Activated CD8-positive, alpha-beta memory T cell treated with anti-CD3 and anti-CD28 coated beads, Interleukin-2, amount 10 ng/mL, durations not matched to agents 7 days and 5 days (primary cell): ENCODE results near the gene CAPG. TPM values are rescaled to one million over a fixed set of nuclear protein-coding genes. Genes with fewer than 3 reads are reported as not detected.

Experiments
- ATAC-seq: fragments of 150-1000 bp; cut with Tn5 transposase; one replicate; pipeline ENCODE4 v1.10.0; 2021; ENCODE audit warnings: moderate library complexity
- CTCF ChIA-PET: fragments of 350-600 bp; sonication (Branson Sonifier 250); formaldehyde crosslinking; loops from one replicate; lab custom pipeline; 2021; ENCODE audit warnings: antibody characterized with exemption; lab: Charles Lee
- DNase-seq: peaks from one replicate; pipeline ENCODE4 v3.0.0-alpha.2; 2020
- H3K27ac Mint-ChIP-seq: one replicate; pipeline ENCODE4 v1.8.0; 2021; ENCODE audit warnings: mild to moderate bottlenecking, mixed read lengths
- H3K27me3 Mint-ChIP-seq: one replicate; pipeline ENCODE4 v1.8.0; 2021; ENCODE audit warnings: mixed read lengths
- H3K36me3 Mint-ChIP-seq: one replicate; pipeline ENCODE4 v1.8.0; 2021; ENCODE audit warnings: mild to moderate bottlenecking, mixed read lengths
- H3K4me1 Mint-ChIP-seq: one replicate; pipeline ENCODE4 v1.8.0; 2021; ENCODE audit warnings: mixed read lengths
- H3K4me3 Mint-ChIP-seq: one replicate; pipeline ENCODE4 v1.8.0; 2021; ENCODE audit warnings: mild to moderate bottlenecking, moderate library complexity, mixed read lengths
- H3K9me3 Mint-ChIP-seq: one replicate; pipeline ENCODE4 v1.8.0; 2022; ENCODE audit warnings: low read depth, mixed read lengths
- total RNA-seq, 2 experiments: library from RNA; stranded (reverse); gene quantifications; one replicate each; pipeline ENCODE4 v1.2.3, GENCODE V29; 2021

CAPG gene
- total RNA-seq, 2 experiments from 2014 or later: 204 to 211 TPM

DNA sequence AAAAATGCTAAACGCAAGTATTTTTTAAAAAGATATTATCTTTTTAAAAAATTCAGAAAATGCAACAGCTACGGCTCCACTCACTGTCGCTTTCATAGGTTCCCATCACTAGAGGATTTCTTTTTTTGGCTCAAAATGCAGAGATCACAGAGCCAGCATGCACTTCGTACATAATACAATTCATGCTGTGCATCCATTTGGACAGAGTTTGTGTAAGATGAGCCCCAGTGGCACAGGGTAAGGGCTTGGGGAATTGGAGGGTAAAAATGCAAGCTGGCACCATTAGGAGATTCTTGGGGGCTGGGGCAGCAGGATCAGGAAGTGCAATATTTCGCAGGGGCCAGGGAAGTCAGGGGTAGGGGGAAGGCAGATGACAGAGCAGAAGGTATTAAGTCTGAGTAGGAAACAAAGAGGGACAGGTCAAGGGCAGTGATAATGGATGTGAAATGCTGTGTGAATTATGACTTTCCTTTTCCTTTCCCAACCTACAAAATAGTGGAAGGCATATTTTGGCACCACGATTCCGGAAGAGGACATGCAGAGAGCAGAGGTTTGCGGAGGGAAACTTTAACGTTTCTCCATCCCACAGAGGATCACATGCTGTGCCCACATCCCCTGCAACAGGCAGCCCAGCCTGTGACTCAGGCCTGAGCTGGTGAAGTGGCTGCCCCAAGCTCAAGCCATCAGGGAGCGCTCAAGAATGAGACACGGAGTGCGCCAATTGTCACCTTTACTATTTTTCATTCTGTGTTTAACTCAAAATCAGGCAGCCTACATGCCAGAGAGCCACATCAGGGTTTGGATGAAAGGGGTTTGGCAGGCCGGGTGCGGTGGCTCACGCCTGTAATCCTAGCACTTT is 4.7 kb downstream of the CAPG start:
- ATAC-seq (peak; percentile 85), DNase-seq (peak; percentile 91)
- CTCF ChIA-PET: interaction anchor here (0.7 to 2.6 kb wide), 5 partner anchors 9 to 147 kb away, joined by 3 to 14 read pairs (median 3); partner anchors contain the start of gene SH2D6
- Mint-ChIP-seq H3K4me1 (peaks cover 48% of the 10 kb centered on the region), H3K27ac (peak overlapping the region; percentile 81), H3K4me3 (peak overlapping the region; percentile 40), H3K9me3 (peaks cover 11% of the 10 kb centered on the region), H3K27me3 (no peaks in the 10 kb centered on the region), H3K36me3 (peaks cover 30% of the 10 kb centered on the region)

DNA sequence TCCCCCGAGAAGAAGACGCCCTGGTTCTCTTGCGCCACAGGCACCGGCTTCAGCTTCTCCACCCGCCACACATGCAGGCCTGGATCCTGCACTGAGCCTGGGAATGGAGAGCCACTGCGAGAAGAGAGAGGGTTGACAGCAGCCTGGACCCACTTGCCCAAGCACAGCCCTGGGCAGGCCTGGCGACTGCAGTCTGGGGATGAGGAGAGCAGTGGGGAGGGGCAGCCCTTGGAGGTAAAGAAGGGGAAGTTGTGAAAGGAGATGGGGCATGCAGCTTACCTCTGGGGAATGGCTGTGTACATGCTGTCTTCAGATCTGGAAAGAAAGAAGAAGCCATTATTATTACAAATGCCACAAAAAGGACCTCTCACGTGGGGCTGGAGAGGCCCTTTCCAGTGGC is 8.3 kb downstream of the CAPG start:
- H3K4me3 Mint-ChIP-seq: no peak overlapping the region
- CTCF ChIA-PET: no interaction called here
- ATAC-seq (no peak), DNase-seq (no peak)
- peaks cover 32% of the 10 kb centered on the region for H3K36me3 Mint-ChIP-seq
- peaks cover 11% of the 10 kb centered on the region for H3K9me3 Mint-ChIP-seq
- no peaks in the 10 kb centered on the region for H3K27me3 Mint-ChIP-seq
- H3K4me1 Mint-ChIP-seq: peaks cover 26% of the 10 kb centered on the region
- H3K27ac Mint-ChIP-seq: no peak overlapping the region

DNA sequence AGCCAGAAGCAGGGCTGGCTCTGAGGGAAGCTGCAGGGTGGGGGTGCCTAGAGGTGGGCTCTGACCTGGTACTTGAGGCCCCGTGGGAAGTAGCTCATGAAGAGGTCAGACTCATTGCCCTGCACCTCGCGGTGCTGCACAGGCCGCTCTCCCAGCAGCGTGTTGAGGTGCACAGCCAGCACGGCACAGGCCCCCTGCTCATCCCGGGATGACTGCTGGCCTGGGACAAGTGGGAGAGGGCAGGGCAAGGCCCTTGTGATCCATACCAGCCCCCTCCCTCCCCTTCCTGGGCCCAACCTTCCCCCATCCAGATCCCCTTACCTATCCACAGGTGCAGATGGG is 8.7 kb downstream of the CAPG start:
- H3K4me3 Mint-ChIP-seq: no peak overlapping the region
- no peak for ATAC-seq
- no peaks in the 10 kb centered on the region for H3K27me3 Mint-ChIP-seq
- no peak for DNase-seq
- peaks cover 11% of the 10 kb centered on the region for H3K9me3 Mint-ChIP-seq
- CTCF ChIA-PET: no interaction called here
- H3K27ac Mint-ChIP-seq: no peak overlapping the region
- H3K36me3 Mint-ChIP-seq: peaks cover 33% of the 10 kb centered on the region
- peaks cover 29% of the 10 kb centered on the region for H3K4me1 Mint-ChIP-seq

DNA sequence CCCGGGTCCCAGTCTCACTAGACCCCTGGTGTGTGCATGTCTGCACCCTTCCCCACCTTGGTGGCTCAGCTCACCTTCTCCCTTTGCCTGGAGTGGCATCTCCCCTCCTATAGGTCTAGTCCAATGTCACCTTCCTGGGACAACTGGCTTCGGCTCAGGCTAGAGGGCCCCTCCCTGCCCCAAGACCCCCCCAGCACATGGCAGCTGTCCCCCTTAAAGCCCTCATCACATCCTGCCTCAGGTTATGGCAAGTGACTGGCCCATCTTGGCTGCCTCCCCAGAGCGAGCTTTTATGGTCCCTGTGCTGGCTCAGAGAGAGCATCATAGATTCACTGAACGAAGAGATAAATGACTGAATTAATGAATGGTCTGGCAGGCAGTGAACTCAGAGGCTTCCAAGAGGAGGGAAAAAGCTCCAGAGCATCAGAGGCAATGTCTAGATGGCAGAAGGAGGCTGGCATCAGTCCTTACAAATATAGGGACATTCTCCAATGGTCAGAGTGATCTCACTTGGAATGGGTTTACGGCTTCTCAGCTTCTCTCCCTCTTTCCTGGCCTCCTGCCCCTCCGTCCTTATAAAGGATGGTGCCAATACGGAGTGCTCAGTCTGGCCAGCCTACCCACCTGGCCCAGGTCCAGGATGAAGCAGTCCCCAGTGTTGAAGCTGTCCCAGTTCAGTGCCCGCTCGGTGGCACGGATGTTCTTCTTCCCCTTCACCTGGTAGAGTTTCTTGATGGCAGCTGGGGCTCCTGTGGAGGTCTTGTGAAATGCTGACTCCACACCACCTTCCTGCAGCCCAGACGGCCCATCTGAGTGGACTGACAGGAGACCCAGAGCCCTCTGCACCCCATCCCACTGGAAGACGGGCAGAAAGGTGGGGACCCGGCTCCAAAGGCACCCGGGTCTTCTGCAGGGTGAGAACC is 9.4 kb downstream of the CAPG start:
- H3K27ac Mint-ChIP-seq: no peak overlapping the region
- DNase-seq (no peak), ATAC-seq (no peak)
- peaks cover 35% of the 10 kb centered on the region for H3K36me3 Mint-ChIP-seq
- H3K27me3 Mint-ChIP-seq: no peaks in the 10 kb centered on the region
- H3K9me3 Mint-ChIP-seq: peaks cover 11% of the 10 kb centered on the region
- no peak overlapping the region for H3K4me3 Mint-ChIP-seq
- CTCF ChIA-PET: no interaction called here
- peaks cover 23% of the 10 kb centered on the region for H3K4me1 Mint-ChIP-seq

DNA sequence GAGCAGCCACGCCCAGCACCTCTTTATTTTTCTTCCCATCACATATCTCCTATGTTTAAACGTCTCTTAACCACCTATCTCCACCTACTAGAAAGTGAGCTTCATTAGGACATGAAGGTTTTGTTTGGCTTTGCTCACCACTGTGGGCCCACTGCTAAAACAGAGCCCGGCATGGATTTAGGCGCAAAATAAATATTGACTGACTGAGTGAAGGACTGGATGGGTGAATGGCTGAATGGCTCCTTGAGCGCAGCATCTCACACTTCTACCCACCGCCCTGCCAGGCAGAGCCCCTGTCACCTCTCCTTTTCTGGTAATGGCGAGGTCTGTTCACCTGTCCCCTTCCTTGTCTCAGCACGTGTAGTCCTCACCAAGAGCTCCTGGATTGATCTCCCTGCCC is 10.1 kb downstream of the CAPG start:
- Mint-ChIP-seq H3K9me3 (peaks cover 11% of the 10 kb centered on the region), H3K4me3 (no peak overlapping the region), H3K4me1 (peaks cover 15% of the 10 kb centered on the region), H3K27me3 (no peaks in the 10 kb centered on the region), H3K27ac (no peak overlapping the region), H3K36me3 (peaks cover 35% of the 10 kb centered on the region)
- ATAC-seq: no peak
- CTCF ChIA-PET: interaction anchor here (0.6 kb wide), 1 partner anchor 13 kb away, joined by 3 read pairs; no protein-coding TSS in a partner anchor
- no peak for DNase-seq

DNA sequence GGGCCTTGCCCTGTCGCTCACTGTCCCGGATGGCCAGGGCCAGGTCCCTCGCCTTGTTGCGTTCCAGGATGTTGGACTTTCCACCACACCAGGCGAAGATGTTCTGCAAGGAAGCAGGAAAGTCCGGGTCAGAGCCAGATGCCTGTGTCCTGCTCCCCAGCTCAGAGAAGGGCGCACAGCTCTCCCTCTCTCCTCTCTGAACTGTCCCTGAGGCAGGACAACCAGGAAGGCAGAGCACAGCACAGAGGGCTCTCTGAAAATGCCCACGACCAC is 11.0 kb downstream of the CAPG start:
- Mint-ChIP-seq H3K27me3 (no peaks in the 10 kb centered on the region), H3K27ac (no peak overlapping the region), H3K4me3 (no peak overlapping the region), H3K4me1 (peaks cover 13% of the 10 kb centered on the region), H3K36me3 (peaks cover 30% of the 10 kb centered on the region), H3K9me3 (peaks cover 8% of the 10 kb centered on the region)
- DNase-seq (no peak), ATAC-seq (no peak)
- CTCF ChIA-PET: no interaction called here

DNA sequence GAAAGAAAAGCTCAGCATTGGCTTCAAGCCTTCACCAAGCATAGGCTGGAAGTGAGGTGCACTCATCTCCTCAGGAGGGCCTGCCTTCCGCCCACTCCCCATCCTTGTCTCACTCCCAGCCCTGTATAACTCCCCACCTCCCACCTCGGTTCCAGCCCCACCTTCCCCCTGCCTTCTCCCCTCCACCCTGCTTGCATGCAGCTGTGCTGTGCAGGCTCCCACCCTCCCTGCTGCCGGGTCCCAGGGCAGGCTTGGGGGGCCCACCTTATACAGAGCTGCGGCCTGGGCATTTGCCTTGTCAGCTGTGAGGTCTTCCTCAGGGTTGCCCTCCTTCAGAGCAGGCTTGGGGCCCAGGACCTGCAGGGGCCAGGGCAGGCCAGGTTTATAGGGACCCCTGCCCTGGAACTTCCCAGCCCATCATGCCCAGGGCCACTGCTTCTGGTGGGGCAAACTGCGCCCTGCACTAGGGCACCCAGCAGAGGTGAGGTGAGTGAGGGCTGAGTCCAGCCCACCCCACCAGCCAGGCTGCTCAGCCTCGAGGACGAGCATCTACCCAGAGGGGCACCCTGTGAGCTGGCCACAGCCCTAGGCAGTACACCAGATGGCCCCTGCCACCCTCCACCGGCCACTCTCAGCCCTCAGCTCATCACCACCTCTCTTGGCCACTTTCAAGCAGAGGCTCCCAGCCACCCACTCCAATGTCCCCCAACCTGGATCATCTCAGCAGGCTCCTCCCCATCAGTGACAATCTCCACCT is 11.6 kb downstream of the CAPG start:
- CTCF ChIA-PET: no interaction called here
- no peaks in the 10 kb centered on the region for H3K27me3 Mint-ChIP-seq
- peaks cover 4% of the 10 kb centered on the region for H3K9me3 Mint-ChIP-seq
- H3K27ac Mint-ChIP-seq: no peak overlapping the region
- no peak overlapping the region for H3K4me3 Mint-ChIP-seq
- H3K36me3 Mint-ChIP-seq: peaks cover 27% of the 10 kb centered on the region
- H3K4me1 Mint-ChIP-seq: peaks cover 11% of the 10 kb centered on the region
- ATAC-seq (no peak), DNase-seq (no peak)

DNA sequence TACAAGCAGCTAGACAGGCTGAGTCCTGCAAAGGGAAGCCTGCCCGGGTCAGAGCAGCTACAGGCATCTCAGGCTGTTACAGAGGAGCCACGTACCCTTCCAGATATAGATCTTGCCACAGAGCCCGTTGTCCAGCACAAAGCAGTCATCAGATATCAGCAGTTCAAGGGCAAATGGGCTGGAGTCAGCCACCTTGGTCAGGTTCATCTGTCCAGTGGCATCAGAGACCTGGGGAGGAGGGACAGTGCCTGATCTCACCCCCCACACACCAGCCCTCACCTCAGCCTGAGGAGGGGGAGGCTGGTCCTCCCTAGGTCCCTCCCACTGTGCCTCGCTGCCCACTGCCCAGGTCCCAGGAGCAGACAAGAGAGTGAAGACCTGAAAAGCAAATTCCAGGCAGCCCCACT is 12.2 kb downstream of the CAPG start:
- ATAC-seq (no peak), DNase-seq (no peak)
- Mint-ChIP-seq H3K27me3 (no peaks in the 10 kb centered on the region), H3K4me3 (no peak overlapping the region), H3K4me1 (peaks cover 12% of the 10 kb centered on the region), H3K27ac (no peak overlapping the region), H3K36me3 (peaks cover 21% of the 10 kb centered on the region), H3K9me3 (no peaks in the 10 kb centered on the region)
- CTCF ChIA-PET: no interaction called here

DNA sequence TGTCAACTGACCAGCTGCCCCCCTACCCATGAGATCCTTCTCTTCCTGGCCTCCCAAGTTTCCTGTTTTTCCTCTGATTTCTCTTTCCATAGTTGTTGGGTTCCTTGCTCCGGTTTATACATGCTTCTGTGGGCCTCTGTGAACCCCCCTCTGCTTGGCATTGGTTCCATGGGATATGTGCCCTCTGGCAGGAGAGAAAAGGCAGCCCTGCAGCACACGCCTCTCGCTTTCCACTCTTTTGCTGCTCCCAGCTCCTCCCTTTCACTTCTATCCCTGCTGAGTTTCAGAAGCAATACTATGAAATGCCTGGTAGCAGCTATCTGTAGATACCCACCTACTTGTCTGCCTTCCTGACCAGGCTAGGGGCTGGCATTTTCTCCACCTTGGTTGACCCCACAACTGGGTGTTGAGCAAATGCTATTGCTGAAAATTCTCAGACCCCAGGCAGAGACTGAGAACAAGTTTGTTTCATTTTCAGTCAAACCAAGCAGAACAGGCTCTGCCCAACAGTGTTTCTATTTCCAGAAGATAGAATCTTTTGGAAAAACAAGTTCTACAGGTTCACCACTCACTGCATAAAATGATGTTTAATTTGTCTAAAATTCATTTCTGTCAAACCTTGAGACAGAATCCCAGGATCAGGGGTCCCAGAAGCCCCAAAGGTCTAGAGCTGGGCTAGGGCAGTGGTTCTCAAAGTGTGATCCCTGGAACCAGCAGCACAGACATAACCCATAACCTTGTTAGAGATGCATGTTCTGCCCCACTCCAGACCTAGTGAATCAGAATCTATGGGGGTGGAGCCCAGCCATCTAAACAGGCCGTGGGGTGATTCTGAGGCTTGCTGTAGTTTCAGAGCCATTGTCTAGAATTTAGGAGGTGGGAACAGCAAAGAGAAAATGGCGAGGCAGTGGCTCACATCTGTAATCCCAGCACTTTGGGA is 13.4 kb downstream of the CAPG start:
- Mint-ChIP-seq H3K27me3 (no peaks in the 10 kb centered on the region), H3K36me3 (peaks cover 15% of the 10 kb centered on the region), H3K4me3 (no peak overlapping the region), H3K9me3 (no peaks in the 10 kb centered on the region), H3K27ac (peak overlapping the region; percentile 49), H3K4me1 (peaks cover 19% of the 10 kb centered on the region)
- CTCF ChIA-PET: no interaction called here
- DNase-seq (no peak), ATAC-seq (no peak)

DNA sequence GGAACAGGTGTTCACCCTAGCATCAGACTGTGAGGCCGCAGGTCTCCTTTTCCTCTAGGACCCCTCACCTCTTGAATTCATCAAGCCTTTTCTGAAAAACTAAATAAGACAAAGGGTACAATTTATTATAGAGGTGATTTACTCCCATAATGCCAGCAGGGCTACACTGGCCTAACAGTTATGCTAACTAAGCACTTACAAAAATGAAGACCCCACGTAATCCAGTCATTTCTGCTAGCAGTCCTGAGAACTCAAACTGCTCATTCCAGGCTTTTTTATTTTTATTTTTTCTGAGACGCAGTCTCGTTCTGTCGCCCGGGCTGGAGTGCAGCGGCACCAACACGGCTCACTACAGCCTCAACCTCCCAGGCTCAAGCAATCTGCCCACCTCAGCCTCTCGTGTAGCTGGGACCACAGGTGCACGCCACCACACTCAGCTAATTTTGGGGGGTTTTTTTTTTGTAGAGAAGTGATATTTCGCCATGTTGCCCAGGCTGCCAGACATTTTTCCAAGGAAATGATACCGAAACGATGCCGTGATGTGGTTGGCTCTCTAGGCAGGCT is 14.2 kb downstream of the CAPG start:
- H3K4me1 Mint-ChIP-seq: peaks cover 19% of the 10 kb centered on the region
- no peaks in the 10 kb centered on the region for H3K27me3 Mint-ChIP-seq
- H3K27ac Mint-ChIP-seq: no peak overlapping the region
- DNase-seq (no peak), ATAC-seq (no peak)
- peaks cover 14% of the 10 kb centered on the region for H3K36me3 Mint-ChIP-seq
- CTCF ChIA-PET: no interaction called here
- no peak overlapping the region for H3K4me3 Mint-ChIP-seq
- H3K9me3 Mint-ChIP-seq: no peaks in the 10 kb centered on the region

DNA sequence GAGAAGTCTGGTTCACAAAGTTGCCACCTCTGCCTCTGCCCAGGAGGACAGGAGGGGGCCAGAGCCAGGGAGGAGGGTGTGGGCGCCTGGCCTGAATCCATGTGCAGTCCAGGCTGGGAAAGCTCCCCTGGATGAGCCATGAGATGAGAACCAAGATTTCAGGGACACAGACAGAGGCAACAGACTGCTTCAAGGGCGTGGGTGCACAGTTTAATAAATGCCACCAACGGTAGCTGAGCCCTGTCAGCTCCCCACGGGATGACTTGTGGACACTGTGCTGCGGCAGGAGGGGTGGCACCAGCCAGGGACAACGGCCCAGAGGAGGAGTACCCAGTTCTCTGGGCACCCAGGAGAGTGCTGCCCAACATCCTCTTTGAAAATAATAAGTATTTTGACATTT is 15.2 kb downstream of the CAPG start:
- CTCF ChIA-PET: no interaction called here
- peaks cover 8% of the 10 kb centered on the region for H3K36me3 Mint-ChIP-seq
- H3K4me1 Mint-ChIP-seq: peaks cover 19% of the 10 kb centered on the region
- H3K27ac Mint-ChIP-seq: no peak overlapping the region
- H3K4me3 Mint-ChIP-seq: no peak overlapping the region
- ATAC-seq (no peak), DNase-seq (no peak)
- H3K9me3 Mint-ChIP-seq: no peaks in the 10 kb centered on the region
- H3K27me3 Mint-ChIP-seq: no peaks in the 10 kb centered on the region

DNA sequence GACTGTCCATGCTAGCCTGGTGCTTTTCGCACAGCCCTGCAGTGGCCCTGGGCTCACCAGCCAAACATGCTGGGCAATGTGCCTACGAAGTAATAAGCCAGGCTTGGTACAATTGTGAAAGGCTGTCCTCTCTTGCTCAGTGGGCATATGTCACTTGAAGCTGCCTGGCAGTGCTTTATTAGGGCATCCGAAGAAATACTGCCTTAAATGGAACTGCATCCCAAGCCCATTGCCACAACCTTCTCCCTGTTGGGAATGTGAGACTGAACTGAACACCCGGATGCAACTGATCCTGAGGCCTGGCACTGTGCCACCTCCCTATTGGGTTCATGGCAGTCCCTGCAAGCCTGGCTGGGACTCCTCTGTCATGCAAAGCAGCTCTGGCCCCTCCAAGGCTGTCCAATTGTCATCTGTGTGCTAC is 15.9 kb downstream of the CAPG start:
- no peak overlapping the region for H3K4me3 Mint-ChIP-seq

More for the DNA sequence above, 15.9 kb downstream of the CAPG start:
- Mint-ChIP-seq H3K27me3 (no peaks in the 10 kb centered on the region), H3K4me1 (peaks cover 19% of the 10 kb centered on the region), H3K9me3 (no peaks in the 10 kb centered on the region), H3K27ac (no peak overlapping the region), H3K36me3 (peaks cover 7% of the 10 kb centered on the region)
- ATAC-seq (no peak), DNase-seq (no peak)
- CTCF ChIA-PET: interaction anchor here (2.1 to 4.4 kb wide), 3 partner anchors 10 to 157 kb away, joined by 9 to 37 read pairs (median 26); partner anchors contain the start of gene SH2D6
